Spleen (tissue), 11 donors: ENCODE measurements around the gene MISFA. TPM values are rescaled to one million over a fixed set of nuclear protein-coding genes. Genes with fewer than 3 reads are reported as not detected.
A peak's percentile ranks its signal among the peaks of the same experiment; 100 is the strongest.

Source experiments
- DNase-seq: peaks from one replicate; pipeline ENCODE4 v3.0.0-alpha.2; 2020
- H3K27ac ChIP-seq, 8 donors: fragments of 200-600 bp; sonication (generic) in 7 of 8; 1 replicate in 4 of 8; 2 replicates in 4 of 8; pipeline versions ENCODE4 v1.5.0 to v1.8.0; 2016 to 2021; ENCODE audit warnings: inconsistent platforms in 4 of 8, mild to moderate bottlenecking in 4 of 8, moderate library complexity in 1 of 8
- H3K27me3 ChIP-seq, 7 donors: fragments of 200-600 bp; sonication (generic) in 6 of 7; replicated peaks in 1 of 7; 1 replicate in 4 of 7; 2 replicates in 3 of 7; pipeline versions ENCODE4 v1.5.0 to v1.8.0; 2016 to 2021; ENCODE audit warnings: inconsistent platforms in 3 of 7, mild to moderate bottlenecking in 1 of 7
- H3K36me3 ChIP-seq, 6 donors: fragments of 200-600 bp; sonication (generic) in 5 of 6; 1 replicate in 4 of 6; 2 replicates in 2 of 6; pipeline versions ENCODE4 v1.5.0 to v1.8.0; 2016 to 2021; ENCODE audit warnings: inconsistent platforms in 2 of 6
- H3K4me1 ChIP-seq, 6 donors: fragments of 200-600 bp; sonication (generic) in 5 of 6; 1 replicate in 3 of 6; 2 replicates in 3 of 6; pipeline versions ENCODE4 v1.5.0 to v1.8.0; 2016 to 2021; ENCODE audit warnings: inconsistent platforms in 3 of 6
- H3K4me3 ChIP-seq, 8 donors: fragments of 200-600 bp; sonication (generic) in 7 of 8; 1 replicate in 4 of 8; 2 replicates in 4 of 8; pipeline versions ENCODE4 v1.5.0 to v1.8.0; 2016 to 2021; ENCODE audit warnings: inconsistent platforms in 4 of 8, mild to moderate bottlenecking in 4 of 8, moderate library complexity in 2 of 8
- H3K9me3 ChIP-seq, 8 donors: fragments of 200-600 bp; sonication (generic) in 7 of 8; 1 replicate in 4 of 8; 2 replicates in 4 of 8; pipeline versions ENCODE4 v1.5.0 to v1.8.0; 2016 to 2021; ENCODE audit warnings: inconsistent platforms in 4 of 8
- CTCF ChIP-seq, 11 experiments: fragments of 200-600 bp in 7 of 11; fragments of 450-650 bp in 4 of 11; sonication (generic) in 4 of 11; IDR thresholded peaks in 8 of 11; conservative IDR thresholded peaks in 3 of 11; 1 replicate in 7 of 11; 2 replicates in 4 of 11; pipeline versions ENCODE4 v1.4.0 to v1.8.0; 2016 to 2021; ENCODE audit warnings: antibody characterized with exemption in 11 of 11, inconsistent platforms in 4 of 11, mild to moderate bottlenecking in 1 of 11
- POLR2A ChIP-seq, 3 donors: fragments of 450-650 bp; IDR thresholded peaks; one replicate each; pipeline ENCODE4 v1.5.1; 2017; ENCODE audit warnings: antibody characterized with exemption in 3 of 3, mild to moderate bottlenecking in 1 of 3
- POLR2AphosphoS5 ChIP-seq, 3 donors: sonication (generic); formaldehyde crosslinking; IDR thresholded peaks; one replicate each; pipeline ENCODE4 v1.5.1; 2017; ENCODE audit warnings: antibody characterized with exemption in 3 of 3
- WGBS, 5 donors: extraction: QIAGEN DNeasy Blood & Tissue Kit in 3 of 5; methylation state at CpG; one replicate each; pipeline versions ENCODE4 v1.1.5 to v1.1.7; 2013 to 2018; 5-methylcytosine and 5-hydroxymethylcytosine counted together
- intact Hi-C: fragments of 100-400 bp; cut with DNase I; formaldehyde crosslinking; loops from one replicate; pipeline ENCODE4 v1.15.0; 2023; ENCODE audit warnings: low total_unique reads
- polyA plus RNA-seq, 3 donors: library from polyadenylated mRNA; stranded (reverse); fragments of 200-250 nt; gene quantifications; one replicate each; pipeline ENCODE4 v1.2.1, GENCODE V29; 2013
- total RNA-seq, 7 donors: library from RNA; depleted of rRNA in 3 of 7; stranded (reverse); fragments of >200 nt in 3 of 7; fragmentation: NEBNext Ultra II Directional in 4 of 7; extraction: Animal tissue kit (Norgen Biotek cat#: 25700) in 4 of 7; gene quantifications; one replicate each; pipeline versions ENCODE4 v1.1.0 to v1.2.1, GENCODE V29; 2016 to 2021
- donor health status: healthy with polysubstance abuse.
- donor health status: DM: no; HTN: no; CAD: no; lungs with moderate emphysema.
- donor health status: DM: no; HTN: no; CAD: no.
- donor health status: Bipolar disorder and iron deficiency.
- donor health status: healthy.
- donor health status: DM: no; HTN: no; CAD: no.
- donor health status: DM: yes; HTN: yes; CAD: no.

Gene MISFA
- total and polyA plus RNA-seq, 10 donors = 0.83 to 4.4 (median 1.8) TPM; not detected in 1

GRCh38 chr11:18618342-18619025 is 18.9 kb downstream of the MISFA start:
- Histone ChIP-seq H3K27me3 (no peaks in the 10 kb centered on the region), H3K4me3 (no peak overlapping the region), H3K36me3 (peaks cover 3 to 34% (median 23%) of the 10 kb centered on the region in 6 donors), H3K4me1 (peaks cover 8 to 60% (median 24%) of the 10 kb centered on the region in 6 donors), H3K9me3 (peaks cover 0 to 1% (median 0%) of the 10 kb centered on the region in 8 donors), H3K27ac (peak overlapping the region in 6 of 8 donors; percentile 1 to 53 (median 28))
- WGBS, 5 donors = 40 to 58% (median 53%) methylated on average over 5 of the region's 5 CpGs
- intact Hi-C loops = no loop called here
- no peak for DNase-seq
- no peak for TF ChIP-seq CTCF (IDR thresholded peaks at IDR 0.05 in 8 of 11, conservative IDR thresholded peaks at IDR 0.05 in 3 of 11)
- TF ChIP-seq POLR2AphosphoS5 (IDR thresholded peaks at IDR 0.05) = no peak
- no peak for TF ChIP-seq POLR2A (IDR thresholded peaks at IDR 0.05)

GRCh38 chr11:18623707-18624106 is 24.1 kb downstream of the MISFA start:
- DNase-seq = no peak
- Histone ChIP-seq H3K4me1 (peaks cover 0 to 58% (median 12%) of the 10 kb centered on the region in 6 donors), H3K36me3 (peaks cover 0 to 10% (median 0%) of the 10 kb centered on the region in 6 donors), H3K4me3 (no peak overlapping the region), H3K27ac (no peak overlapping the region), H3K9me3 (peaks cover 0 to 8% (median 0%) of the 10 kb centered on the region in 8 donors), H3K27me3 (no peaks in the 10 kb centered on the region)
- intact Hi-C loops = no loop called here
- TF ChIP-seq POLR2A (IDR thresholded peaks at IDR 0.05) (no peak), POLR2AphosphoS5 (IDR thresholded peaks at IDR 0.05) (no peak), CTCF (IDR thresholded peaks at IDR 0.05 in 8 of 11, conservative IDR thresholded peaks at IDR 0.05 in 3 of 11) (no peak)
- WGBS, 5 donors = 93 to 100% (median 98%) methylated on average over 2 of the region's 2 CpGs

- peaks cover 0 to 10% (median 0%) of the 10 kb centered on the region in 6 donors for H3K36me3 ChIP-seq
- intact Hi-C loops = no loop called here
- TF ChIP-seq CTCF (IDR thresholded peaks at IDR 0.05 in 8 of 11, conservative IDR thresholded peaks at IDR 0.05 in 3 of 11) (no peak), POLR2AphosphoS5 (IDR thresholded peaks at IDR 0.05) (no peak), POLR2A (IDR thresholded peaks at IDR 0.05) (no peak)
- no peak overlapping the region for H3K4me3 ChIP-seq
- no peaks in the 10 kb centered on the region for H3K27me3 ChIP-seq
- H3K27ac ChIP-seq = no peak overlapping the region
- peaks cover 0 to 58% (median 8%) of the 10 kb centered on the region in 6 donors for H3K4me1 ChIP-seq
- H3K9me3 ChIP-seq = peaks cover 0 to 8% (median 0%) of the 10 kb centered on the region in 8 donors
- no peak for DNase-seq
- 84 to 89% (median 87%) methylated on average over 1 of the region's 1 CpG for WGBS, 5 donors
Observed at GRCh38 chr11:18624161-18624560, 24.6 kb downstream of the MISFA start.

- no peak for DNase-seq
- 45 to 63% (median 53%) methylated on average over 2 of the region's 2 CpGs for WGBS, 5 donors
- intact Hi-C loops = loop anchor here (10.0 kb wide), 1 partner anchor 62 kb away; the partner anchor contains the start of gene TMEM86A
- peaks cover 0 to 6% (median 0%) of the 10 kb centered on the region in 6 donors for H3K36me3 ChIP-seq
- no peaks in the 10 kb centered on the region for H3K9me3 ChIP-seq
- H3K27ac ChIP-seq = peak overlapping the region in 2 of 8 donors; percentile 95 to 96
- peaks cover 13 to 67% (median 33%) of the 10 kb centered on the region in 6 donors for H3K4me1 ChIP-seq
- TF ChIP-seq POLR2AphosphoS5 (IDR thresholded peaks at IDR 0.05) (no peak), POLR2A (IDR thresholded peaks at IDR 0.05) (no peak), CTCF (IDR thresholded peaks at IDR 0.05 in 8 of 11, conservative IDR thresholded peaks at IDR 0.05 in 3 of 11) (no peak)
- H3K27me3 ChIP-seq = no peaks in the 10 kb centered on the region
- H3K4me3 ChIP-seq = peak overlapping the region in 6 of 8 donors; percentile 70 to 98 (median 88)
Observed at GRCh38 chr11:18632841-18633240, 33.3 kb downstream of the MISFA start.
